ENCODE measurements around the gene TNFAIP1. TPM values are rescaled to one million over a fixed set of nuclear protein-coding genes. Genes with fewer than 3 reads are reported as not detected.

The TNFAIP1 gene
- total RNA-seq, 4 donors from 2014 or later = 19.1 to 53.2 (median 30.4) TPM

DNA sequence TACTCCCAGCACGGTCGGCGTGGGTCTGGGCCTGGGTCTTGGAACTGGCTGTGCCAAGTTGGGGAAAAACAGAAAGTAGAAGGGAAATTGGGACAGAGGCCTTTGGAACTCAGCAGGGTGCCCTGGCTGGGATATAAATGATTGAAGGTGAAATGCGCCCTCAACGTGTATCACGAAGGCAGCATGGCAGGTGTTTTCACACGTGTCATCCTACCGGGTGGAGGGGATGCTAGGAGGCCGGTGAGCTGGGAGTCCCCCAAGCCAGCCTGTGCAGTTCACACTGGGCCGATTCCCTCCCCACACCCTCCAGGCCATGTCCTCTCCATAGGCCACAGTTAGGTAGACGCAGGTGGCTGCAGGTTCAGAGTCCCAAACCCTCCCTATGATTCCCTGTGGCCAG is 6.0 kb downstream of the TNFAIP1 start:
- Histone ChIP-seq H3K27me3 (no peaks in the 10 kb centered on the region), H3K27ac (no peak overlapping the region), H3K9me3 (no peaks in the 10 kb centered on the region), H3K36me3 (peaks cover 0 to 74% of the 10 kb centered on the region in 2 donors), H3K4me3 (no peak overlapping the region), H3K4me1 (peaks cover 0 to 37% (median 8%) of the 10 kb centered on the region in 3 donors)
- ATAC-seq = no peak
- 86% methylated on average over 5 of the region's 11 CpGs; no CpG with 5 or more reads in 1 of the 2 donors for WGBS, 2 donors (ENCODE audit: low coverage in 1 of 2)
- TF ChIP-seq POLR2A (IDR thresholded peaks at IDR 0.05) (no peak), EP300 (IDR thresholded peaks at IDR 0.05) (no peak), POLR2AphosphoS5 (IDR thresholded peaks at IDR 0.05) (no peak)
- TF ChIP-seq, protein P1, sequence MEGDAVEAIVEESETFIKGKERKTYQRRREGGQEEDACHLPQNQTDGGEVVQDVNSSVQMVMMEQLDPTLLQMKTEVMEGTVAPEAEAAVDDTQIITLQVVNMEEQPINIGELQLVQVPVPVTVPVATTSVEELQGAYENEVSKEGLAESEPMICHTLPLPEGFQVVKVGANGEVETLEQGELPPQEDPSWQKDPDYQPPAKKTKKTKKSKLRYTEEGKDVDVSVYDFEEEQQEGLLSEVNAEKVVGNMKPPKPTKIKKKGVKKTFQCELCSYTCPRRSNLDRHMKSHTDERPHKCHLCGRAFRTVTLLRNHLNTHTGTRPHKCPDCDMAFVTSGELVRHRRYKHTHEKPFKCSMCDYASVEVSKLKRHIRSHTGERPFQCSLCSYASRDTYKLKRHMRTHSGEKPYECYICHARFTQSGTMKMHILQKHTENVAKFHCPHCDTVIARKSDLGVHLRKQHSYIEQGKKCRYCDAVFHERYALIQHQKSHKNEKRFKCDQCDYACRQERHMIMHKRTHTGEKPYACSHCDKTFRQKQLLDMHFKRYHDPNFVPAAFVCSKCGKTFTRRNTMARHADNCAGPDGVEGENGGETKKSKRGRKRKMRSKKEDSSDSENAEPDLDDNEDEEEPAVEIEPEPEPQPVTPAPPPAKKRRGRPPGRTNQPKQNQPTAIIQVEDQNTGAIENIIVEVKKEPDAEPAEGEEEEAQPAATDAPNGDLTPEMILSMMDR (IDR thresholded peaks at IDR 0.05) = no peak

DNA sequence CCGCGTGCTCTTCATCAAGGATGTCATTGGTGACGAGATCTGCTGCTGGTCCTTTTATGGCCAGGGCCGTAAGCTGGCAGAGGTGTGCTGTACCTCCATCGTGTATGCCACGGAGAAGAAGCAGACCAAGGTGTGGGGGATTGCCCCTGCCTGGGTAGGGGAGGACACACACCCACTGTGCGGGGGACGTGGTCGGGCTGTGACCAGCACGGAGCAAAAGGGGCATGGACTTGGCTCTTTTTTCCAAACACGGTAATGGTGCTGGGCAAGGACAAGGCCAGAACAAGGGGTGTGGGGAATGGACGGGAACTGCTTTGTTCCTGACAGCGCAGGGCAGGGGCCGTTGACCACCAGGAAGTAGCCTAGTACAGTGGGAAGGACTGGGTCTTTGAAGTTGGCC is 6.8 kb downstream of the TNFAIP1 start:
- ATAC-seq = no peak
- TF ChIP-seq EP300 (IDR thresholded peaks at IDR 0.05) (no peak), POLR2AphosphoS5 (IDR thresholded peaks at IDR 0.05) (no peak), POLR2A (IDR thresholded peaks at IDR 0.05) (no peak)
- TF ChIP-seq, protein P1 (IDR thresholded peaks at IDR 0.05) = no peak
- no peak overlapping the region for H3K27ac ChIP-seq
- H3K27me3 ChIP-seq = no peaks in the 10 kb centered on the region
- no peaks in the 10 kb centered on the region for H3K9me3 ChIP-seq
- peaks cover 0 to 37% (median 3%) of the 10 kb centered on the region in 3 donors for H3K4me1 ChIP-seq
- WGBS, 2 donors (ENCODE audit: low coverage in 1 of 2) = 80% methylated on average over 2 of the region's 14 CpGs; no CpG with 5 or more reads in 1 of the 2 donors
- H3K4me3 ChIP-seq = no peak overlapping the region
- H3K36me3 ChIP-seq = peaks cover 0 to 81% of the 10 kb centered on the region in 2 donors

DNA sequence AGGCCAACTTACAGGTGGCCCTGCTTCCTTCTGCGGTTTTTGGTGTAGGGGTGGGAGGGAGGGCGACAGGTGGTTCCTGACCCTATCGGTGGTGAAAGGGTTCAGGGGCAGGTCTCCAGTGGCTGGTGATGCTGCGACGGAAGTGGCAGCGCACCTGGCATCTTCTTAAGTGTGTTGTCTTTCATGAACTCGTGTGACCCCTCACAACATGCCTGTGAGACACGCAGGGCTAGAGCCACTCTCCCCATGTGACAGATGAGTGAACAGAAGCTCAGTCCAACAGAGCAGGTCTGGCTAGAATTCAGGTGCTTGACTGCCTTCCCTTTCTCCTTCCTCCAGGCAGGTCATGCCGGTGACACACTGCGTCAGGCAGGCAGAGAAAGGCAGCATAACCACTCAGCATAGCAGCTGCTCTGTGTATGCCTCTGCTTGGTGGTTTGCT is 8.0 kb downstream of the TNFAIP1 start:
- no CpG with 5 or more reads among the region's 10 CpGs for WGBS, 2 donors (ENCODE audit: low coverage in 1 of 2)
- H3K4me3 ChIP-seq = no peak overlapping the region
- peaks cover 0 to 93% of the 10 kb centered on the region in 2 donors for H3K36me3 ChIP-seq
- TF ChIP-seq, protein P1 (IDR thresholded peaks at IDR 0.05) = no peak
- TF ChIP-seq POLR2A (IDR thresholded peaks at IDR 0.05) (no peak), POLR2AphosphoS5 (IDR thresholded peaks at IDR 0.05) (no peak), EP300 (IDR thresholded peaks at IDR 0.05) (no peak)
- H3K4me1 ChIP-seq = peaks cover 0 to 32% (median 0%) of the 10 kb centered on the region in 3 donors
- no peaks in the 10 kb centered on the region for H3K27me3 ChIP-seq
- no peaks in the 10 kb centered on the region for H3K9me3 ChIP-seq
- no peak overlapping the region for H3K27ac ChIP-seq
- no peak for ATAC-seq

DNA sequence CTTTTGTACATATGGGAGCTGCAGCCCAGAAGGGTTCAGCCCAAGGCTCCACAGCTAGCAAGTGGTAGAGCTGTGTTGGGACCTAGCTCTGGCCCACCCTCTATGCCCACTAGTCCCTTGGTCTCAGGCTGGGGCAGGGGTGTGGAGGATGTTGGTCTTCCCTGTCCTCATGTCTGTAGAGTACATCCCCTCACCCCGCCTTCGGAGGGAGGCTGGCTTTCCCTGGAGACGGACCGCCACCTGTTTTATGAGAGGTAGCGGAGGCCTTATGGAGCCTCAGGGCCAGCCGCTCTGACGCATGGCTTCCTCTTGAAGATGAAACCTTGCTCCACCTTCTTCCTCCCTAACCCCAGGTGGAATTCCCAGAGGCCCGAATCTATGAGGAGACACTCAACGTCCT is 8.4 kb downstream of the TNFAIP1 start:
- no peaks in the 10 kb centered on the region for H3K9me3 ChIP-seq
- H3K36me3 ChIP-seq = peaks cover 0 to 98% of the 10 kb centered on the region in 2 donors
- no peaks in the 10 kb centered on the region for H3K27me3 ChIP-seq
- H3K4me3 ChIP-seq = no peak overlapping the region
- 80% methylated on average over 2 of the region's 9 CpGs; no CpG with 5 or more reads in 1 of the 2 donors for WGBS, 2 donors (ENCODE audit: low coverage in 1 of 2)
- no peak for TF ChIP-seq POLR2A (IDR thresholded peaks at IDR 0.05)
- TF ChIP-seq, protein P1 (IDR thresholded peaks at IDR 0.05) = no peak
- TF ChIP-seq POLR2AphosphoS5 (IDR thresholded peaks at IDR 0.05) = no peak
- TF ChIP-seq EP300 (IDR thresholded peaks at IDR 0.05) = no peak
- H3K4me1 ChIP-seq = peaks cover 0 to 27% (median 0%) of the 10 kb centered on the region in 3 donors
- H3K27ac ChIP-seq = no peak overlapping the region
- ATAC-seq = no peak

DNA sequence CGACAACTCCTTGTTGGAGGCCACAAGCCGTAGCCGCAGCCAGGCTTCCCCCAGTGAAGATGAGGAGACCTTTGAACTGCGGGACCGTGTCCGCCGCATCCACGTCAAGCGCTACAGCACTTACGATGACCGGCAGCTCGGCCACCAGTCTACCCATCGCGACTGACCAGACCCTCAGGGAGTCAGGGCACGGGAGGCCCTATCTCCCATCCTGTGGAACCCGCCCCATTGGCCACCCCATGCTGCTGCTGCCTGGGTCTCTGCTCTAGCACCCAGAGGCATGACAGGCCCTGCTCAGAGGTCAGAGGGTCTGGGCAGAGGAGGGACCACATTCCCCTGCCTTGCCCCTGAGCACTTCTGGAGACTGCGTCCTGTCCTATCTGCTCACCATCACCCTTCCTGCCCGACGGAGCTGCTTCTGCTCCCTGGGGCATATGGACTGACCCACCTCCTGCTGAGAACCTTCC is 8.9 kb downstream of the TNFAIP1 start:
- H3K27ac ChIP-seq = no peak overlapping the region
- TF ChIP-seq, protein P1 (IDR thresholded peaks at IDR 0.05) = no peak
- TF ChIP-seq POLR2A (IDR thresholded peaks at IDR 0.05) (no peak), EP300 (IDR thresholded peaks at IDR 0.05) (no peak), POLR2AphosphoS5 (IDR thresholded peaks at IDR 0.05) (no peak)

More for the DNA sequence above, 8.9 kb downstream of the TNFAIP1 start:
- no peak overlapping the region for H3K4me3 ChIP-seq
- H3K4me1 ChIP-seq = peaks cover 0 to 23% (median 0%) of the 10 kb centered on the region in 3 donors
- WGBS, 2 donors (ENCODE audit: low coverage in 1 of 2) = 89% methylated on average over 5 of the region's 19 CpGs; no CpG with 5 or more reads in 1 of the 2 donors
- H3K36me3 ChIP-seq = peaks cover 0 to 99% of the 10 kb centered on the region in 2 donors
- no peaks in the 10 kb centered on the region for H3K9me3 ChIP-seq
- no peaks in the 10 kb centered on the region for H3K27me3 ChIP-seq
- ATAC-seq = no peak

Data from gastroesophageal sphincter (tissue), 4 donors.